Stimulated activated CD8-positive, alpha-beta memory T cell treated with anti-CD3 and anti-CD28 coated beads, Interleukin-15, amount 100 ng/mL, for 48 hours (primary cell): Measurements from ENCODE around the gene TCP1.
"Not testable (repeated sequence)": the region's sequence is repeated elsewhere in the genome, so short reads cannot be mapped to it uniquely, and the experiment has no call there.

ENCODE experiments used
- DNase-seq, 2 donors: peaks; one replicate each; pipeline ENCODE4 v3.0.0-alpha.2; 2020; ENCODE audit warnings: low read depth in 2 of 2

Gene TCP1

DNA sequence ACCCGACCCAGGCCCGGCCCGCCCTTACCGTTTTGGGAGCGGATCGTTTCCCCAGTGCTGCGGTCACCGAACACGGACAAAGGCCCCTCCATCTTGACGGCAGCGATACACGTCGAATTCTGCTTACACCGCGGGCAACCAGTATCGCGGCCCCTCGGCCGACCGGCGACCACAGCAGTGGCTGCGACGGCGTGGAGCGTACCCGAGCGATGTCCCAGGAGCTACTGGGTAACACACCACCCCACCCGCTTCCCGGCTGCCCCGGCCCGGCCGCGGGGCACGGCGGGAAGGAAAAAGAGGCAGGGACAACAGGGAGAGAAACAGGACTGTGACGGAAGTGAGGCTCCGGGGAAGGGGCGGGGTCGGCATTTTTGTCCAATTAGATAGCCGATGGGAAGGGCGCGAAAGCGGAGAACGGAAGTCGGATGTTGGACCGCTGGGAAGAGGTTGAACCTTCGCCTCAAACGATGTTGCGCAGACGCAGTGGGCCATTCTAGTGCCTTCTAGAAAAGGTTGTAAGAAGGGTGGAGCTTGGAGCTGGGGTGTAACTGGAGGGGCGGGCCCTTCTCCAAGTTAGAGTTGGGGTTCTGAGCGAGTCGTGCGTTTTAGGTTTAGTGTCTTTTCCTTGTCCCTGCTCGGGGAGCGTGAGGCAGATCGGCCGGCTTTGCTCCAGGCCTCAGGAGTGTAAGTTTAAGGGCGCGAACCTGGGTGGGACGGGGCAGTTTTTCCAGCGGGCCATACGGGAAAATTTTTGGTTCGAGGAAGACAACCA lies at the start of gene TCP1:
Gene TCP1 (minus strand): TSS at position 226 of the 772 bp plus-strand sequence. CDS start 134 bp downstream, at position 92.
- peak; percentile 98 to 99 for DNase-seq

DNA sequence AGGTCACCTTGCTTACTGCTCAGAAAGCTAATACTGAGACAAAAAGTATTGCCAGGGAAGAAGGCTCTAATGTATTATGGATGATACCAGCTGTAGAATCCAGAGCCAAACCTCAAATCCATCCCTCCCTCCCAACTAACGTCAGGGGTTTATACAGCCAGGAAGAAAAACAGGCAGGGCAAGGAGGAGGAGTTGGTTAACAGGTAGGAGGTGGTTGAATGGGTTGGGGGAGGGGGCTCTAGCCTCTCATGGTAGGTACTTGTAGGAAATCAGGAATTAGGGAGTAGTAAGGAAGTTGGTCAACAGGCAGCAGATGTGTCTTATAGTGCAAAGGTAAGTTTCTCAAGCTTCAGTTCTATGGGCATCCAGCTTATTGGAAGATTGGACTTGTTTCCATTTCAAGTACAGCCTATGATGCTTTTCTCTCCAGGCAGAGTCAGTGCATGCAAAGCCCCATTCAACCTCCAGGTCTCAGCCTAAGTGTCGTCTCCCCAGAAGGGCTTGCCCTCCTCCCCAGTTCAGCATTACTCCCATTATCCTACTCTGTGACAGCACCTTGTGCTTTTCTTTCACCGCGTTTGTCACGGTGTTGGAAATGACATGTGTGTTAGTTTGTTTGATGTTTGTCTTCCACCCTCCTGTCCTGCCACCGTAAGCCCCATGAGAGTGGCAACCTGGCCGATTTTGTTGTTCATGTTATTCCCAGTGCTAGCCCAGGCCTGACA lies 48.8 kb upstream of the TCP1 start:
- DNase-seq, result no peak

GRCh38 chr6:159837511-159837910 lies 48.1 kb upstream of the TCP1 start:
- no peak for DNase-seq

DNA sequence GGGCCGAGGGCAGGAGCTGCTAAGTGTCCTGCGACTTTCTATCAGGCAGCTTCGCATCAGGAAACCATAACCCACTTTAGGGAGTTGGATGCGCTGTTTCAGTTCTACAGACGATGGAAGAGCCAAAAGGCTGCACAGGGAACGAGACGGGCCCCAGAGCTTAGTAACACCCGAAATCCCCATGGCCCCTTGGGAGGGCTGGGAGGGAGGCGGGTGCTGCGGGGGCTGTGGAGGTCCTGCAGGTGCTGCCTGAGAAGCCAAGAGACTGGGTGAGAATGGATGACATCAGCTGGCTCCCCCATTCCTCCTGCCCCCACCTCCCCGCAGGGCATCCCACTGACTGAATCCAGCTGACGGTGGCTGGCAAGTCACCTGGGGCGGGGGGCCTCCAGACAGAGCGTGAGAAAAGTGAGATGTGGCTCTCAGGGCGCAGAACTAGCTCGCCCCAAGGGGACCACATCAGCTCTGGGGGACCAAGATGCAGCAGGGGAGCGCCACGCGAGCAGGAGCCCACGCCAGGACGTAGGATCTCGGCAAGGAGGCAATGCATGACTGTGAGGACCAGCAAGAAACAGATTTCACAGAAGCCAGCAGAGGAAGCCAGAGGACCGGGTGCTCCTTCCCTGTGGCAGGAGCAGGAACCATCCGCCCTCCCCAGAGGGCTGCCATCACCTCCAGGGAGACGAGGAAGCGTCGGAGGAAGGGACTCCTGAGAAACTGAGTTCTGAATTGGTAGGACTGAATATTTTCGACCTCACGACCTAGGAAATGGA lies 47.5 kb upstream of the TCP1 start:
- no peak for DNase-seq

- DNase-seq, result no peak
Measured at GRCh38 chr6:159833997-159834603, 44.7 kb upstream of the TCP1 start.

GRCh38 chr6:159833556-159833955 lies 44.2 kb upstream of the TCP1 start:
- no peak for DNase-seq

DNA sequence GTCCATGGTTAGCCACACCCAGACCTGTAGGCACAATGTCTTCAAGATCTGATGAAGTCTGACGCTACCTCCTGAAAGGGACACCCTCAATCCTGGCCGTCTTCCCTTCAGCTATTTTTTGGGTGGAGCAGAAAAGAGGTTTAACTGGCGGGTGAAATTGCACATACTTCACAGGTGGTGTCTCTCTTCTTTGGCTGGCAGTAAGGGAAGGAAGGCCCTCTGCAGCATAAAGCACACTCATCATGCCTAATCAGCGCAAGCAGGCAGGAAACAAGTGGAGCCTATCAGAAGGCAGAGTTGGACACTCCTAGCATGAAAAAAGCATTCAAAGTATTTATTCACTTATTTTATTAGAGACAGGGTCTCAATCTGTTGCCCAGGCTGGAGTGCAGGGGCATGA lies 43.5 kb upstream of the TCP1 start:
- no peak for DNase-seq

DNA sequence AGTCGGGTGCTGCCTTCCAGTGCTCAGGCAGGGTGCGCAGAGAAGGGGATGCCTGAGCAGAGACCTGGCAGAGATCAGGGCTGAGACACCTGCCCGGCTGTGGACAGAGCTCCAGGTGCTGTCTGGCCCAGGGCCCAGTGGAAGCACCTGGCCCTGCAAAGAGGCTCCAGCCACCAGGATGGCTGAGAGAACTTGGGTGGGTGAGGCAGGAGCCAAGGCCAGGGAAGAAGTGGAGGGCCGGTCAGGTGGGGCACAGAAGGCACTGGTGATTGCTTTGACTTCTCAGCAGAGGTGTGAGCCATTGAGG lies 41.9 kb upstream of the TCP1 start:
- DNase-seq, result no peak

- no peak for DNase-seq
Measured at GRCh38 chr6:159830501-159831372, 41.3 kb upstream of the TCP1 start.

DNA sequence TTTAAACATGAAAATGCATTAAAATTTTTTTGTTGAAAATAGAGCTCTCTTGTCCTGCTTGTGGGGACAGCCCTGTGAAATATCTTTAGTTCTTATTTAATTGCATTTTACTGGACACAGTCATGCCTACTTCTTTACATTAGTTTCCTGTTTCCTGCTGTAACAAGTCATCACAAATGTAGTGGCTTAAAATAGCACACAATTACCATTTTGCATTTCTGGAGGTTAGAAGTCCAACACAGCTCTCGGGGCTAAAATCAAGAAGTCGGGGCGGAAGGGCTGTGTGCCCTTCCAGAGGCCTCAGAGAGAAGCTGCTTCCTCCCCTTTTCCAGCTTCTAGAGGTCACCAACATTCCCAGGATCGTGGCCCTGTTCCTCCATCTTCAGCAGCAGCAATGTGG lies 40.1 kb upstream of the TCP1 start:
- no peak for DNase-seq

GRCh38 chr6:159828074-159828473 lies 38.7 kb upstream of the TCP1 start:
- no peak for DNase-seq

GRCh38 chr6:159826968-159827647 lies 37.7 kb upstream of the TCP1 start:
- no peak for DNase-seq

DNA sequence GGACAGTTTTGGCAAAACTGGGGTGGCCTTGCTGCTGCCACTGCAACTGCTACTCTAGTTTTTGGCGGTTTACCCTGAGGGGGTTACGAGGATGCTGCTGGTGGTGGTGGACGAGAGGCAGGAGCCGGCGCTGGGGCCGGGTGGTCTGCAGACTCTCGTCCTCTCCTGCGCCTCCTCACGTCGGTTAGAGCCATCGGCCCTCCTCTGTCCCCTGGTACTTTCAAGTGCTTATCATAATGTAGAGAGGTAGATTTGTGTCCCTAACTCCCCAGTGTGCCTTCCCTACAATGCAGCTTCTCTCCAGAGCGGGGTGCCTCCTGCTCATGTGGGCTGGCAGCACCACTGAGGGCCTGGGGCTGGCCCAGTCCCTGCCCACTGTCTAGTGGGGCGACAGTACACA lies 36.6 kb upstream of the TCP1 start:
- DNase-seq, result no peak

GRCh38 chr6:159824690-159825089 lies 35.3 kb upstream of the TCP1 start:
- not testable (repeated sequence) for DNase-seq

DNA sequence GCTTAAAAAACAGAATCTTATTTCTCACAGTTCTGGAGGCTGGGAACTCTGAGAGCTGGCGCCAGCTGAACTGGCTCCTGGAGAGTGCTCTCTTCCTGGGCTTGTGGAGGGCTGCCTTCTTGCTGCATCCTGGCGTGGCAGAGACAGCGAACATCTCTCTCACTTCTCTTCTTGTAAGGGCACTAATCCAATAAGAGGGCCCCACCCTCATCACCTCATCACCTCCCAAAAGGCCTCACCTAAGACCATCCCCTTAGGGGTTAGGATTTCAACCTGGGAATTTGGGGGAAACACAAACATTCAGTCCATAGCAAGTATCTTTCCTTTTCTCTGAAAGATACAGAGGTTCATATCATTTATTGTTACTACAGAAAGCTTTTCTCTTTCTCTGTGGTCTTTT lies 34.6 kb upstream of the TCP1 start:
- DNase-seq, result no peak

DNA sequence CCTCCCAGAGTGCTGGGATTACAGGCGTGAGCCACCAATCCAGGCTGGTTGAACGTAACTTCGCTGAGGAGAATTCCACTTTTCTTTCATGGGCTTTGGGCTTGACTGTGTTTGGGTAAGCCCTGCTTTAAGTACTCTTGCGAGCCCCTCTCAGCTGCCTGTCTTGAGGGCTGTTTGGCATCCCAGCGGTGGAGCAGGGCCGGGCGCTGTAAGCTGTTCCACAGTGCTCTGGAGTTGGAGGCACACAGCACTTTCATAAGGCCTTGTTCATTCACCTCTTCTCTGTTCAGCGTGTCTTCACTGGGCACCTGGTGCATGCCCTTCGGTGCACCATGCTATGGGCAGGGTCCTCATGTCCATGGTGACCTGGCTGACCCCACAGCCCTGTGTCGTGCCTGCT lies 32.3 kb upstream of the TCP1 start:
- no peak for DNase-seq

DNA sequence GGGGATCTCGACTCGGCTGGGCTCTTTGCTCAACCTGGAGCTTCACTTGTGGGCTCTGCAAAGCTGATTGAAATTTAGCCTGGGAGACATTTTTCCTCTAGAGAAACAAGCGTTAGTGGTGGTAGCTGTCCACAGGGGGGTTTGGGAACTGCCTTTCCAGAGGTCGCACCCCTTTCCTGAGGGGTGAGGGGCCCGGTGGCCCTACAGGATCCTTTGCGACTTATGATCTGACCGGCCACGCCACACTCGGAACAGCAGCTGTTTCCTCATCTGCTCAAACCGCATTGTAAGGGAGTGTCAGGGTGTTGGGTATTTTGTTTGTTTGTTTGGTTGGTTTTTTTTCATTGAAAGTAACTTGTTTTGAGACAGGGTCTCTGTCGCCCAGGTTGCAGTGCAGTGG lies 31.7 kb upstream of the TCP1 start:
- DNase-seq, result no peak

- DNase-seq, result no peak
Measured at GRCh38 chr6:159819932-159820640, 30.7 kb upstream of the TCP1 start.

- DNase-seq, result no peak
Measured at GRCh38 chr6:159819098-159819497, 29.7 kb upstream of the TCP1 start.
